Gastrocnemius medialis (tissue), 4 donors: ENCODE measurements around the gene AIDA. TPM values are rescaled to one million over a fixed set of nuclear protein-coding genes. Genes with fewer than 3 reads are reported as not detected.
"Not testable (repeated sequence)": the region's sequence is repeated elsewhere in the genome, so short reads cannot be mapped to it uniquely, and the experiment has no call there.

Experiments
- ATAC-seq, 2 donors: fragments of 150-250 bp; one replicate each; pipeline ENCODE4 v1.9.1; 2016
- DNase-seq, 2 donors: peaks; one replicate each; pipeline ENCODE4 v3.0.0-alpha.2; 2019
- H3K27ac ChIP-seq, 4 donors: fragments of 200-600 bp; sonication (generic); 1 replicate in 1 of 4; 2 replicates in 3 of 4; pipeline ENCODE4 v1.5.1; 2016 to 2018; ENCODE audit warnings: mild to moderate bottlenecking in 2 of 4, moderate library complexity in 1 of 4
- H3K27me3 ChIP-seq, 3 donors: fragments of 200-600 bp; sonication (generic) in 2 of 3; 1 replicate in 1 of 3; 2 replicates in 2 of 3; pipeline versions ENCODE4 v1.5.1 to v1.6.0; 2016 to 2019; ENCODE audit warnings: mild to moderate bottlenecking in 1 of 3, moderate library complexity in 1 of 3
- H3K36me3 ChIP-seq, 2 donors: fragments of 200-600 bp; sonication (generic) in 1 of 2; one replicate each; pipeline ENCODE4 v1.5.1; 2017 to 2018
- H3K4me1 ChIP-seq, 2 donors: fragments of 200-600 bp; sonication (generic) in 1 of 2; one replicate each; pipeline ENCODE4 v1.5.1; 2016 to 2017; ENCODE audit warnings: mild to moderate bottlenecking in 2 of 2
- H3K4me3 ChIP-seq, 4 donors: fragments of 200-600 bp; sonication (generic) in 3 of 4; 1 replicate in 1 of 4; 2 replicates in 3 of 4; pipeline ENCODE4 v1.5.1; 2016 to 2019; ENCODE audit warnings: mild to moderate bottlenecking in 2 of 4
- H3K9me3 ChIP-seq, 3 donors: fragments of 200-600 bp; sonication (generic) in 2 of 3; 1 replicate in 1 of 3; 2 replicates in 2 of 3; pipeline ENCODE4 v1.5.1; 2016 to 2019
- CTCF ChIP-seq, 5 experiments: fragments of 450-650 bp in 3 of 5; fragments of 200-600 bp in 2 of 5; sonication (generic) in 2 of 5; IDR thresholded peaks in 4 of 5; conservative IDR thresholded peaks in 1 of 5; 1 replicate in 4 of 5; 2 replicates in 1 of 5; pipeline ENCODE4 v1.5.1; 2016 to 2019; ENCODE audit warnings: antibody characterized with exemption in 5 of 5, mild to moderate bottlenecking in 3 of 5, moderate library complexity in 3 of 5
- POLR2A ChIP-seq, 2 donors: fragments of 450-650 bp; IDR thresholded peaks; one replicate each; pipeline ENCODE4 v1.6.1; 2017; ENCODE audit warnings: antibody characterized with exemption in 2 of 2, mild to moderate bottlenecking in 2 of 2, moderate library complexity in 2 of 2
- in situ Hi-C, 4 donors: fragments of 200-750 bp; cut with MboI; loops; one replicate each; pipeline versions ENCODE4 v1.15.0 to v1.8.0; 2017; ENCODE audit warnings: low sequenced_read_pairs in 4 of 4
- intact Hi-C: fragments of 100-400 bp; cut with DNase I; formaldehyde crosslinking; loops from one replicate; pipeline ENCODE4 v1.15.1; 2023; ENCODE audit warnings: low total_unique reads
- total RNA-seq, 4 donors: library from RNA; depleted of rRNA; stranded (reverse); fragments of >200 nt; gene quantifications; one replicate each; pipeline versions ENCODE4 v1.1.0 to v1.2.3, GENCODE V29; 2016

The AIDA gene
- total RNA-seq, 4 donors from 2014 or later = 19.6 to 32.8 (median 25.8) TPM

- intact Hi-C loops (no loop called here), in situ Hi-C loops (no loop called here)
- TF ChIP-seq POLR2A (IDR thresholded peaks at IDR 0.05) (no peak), CTCF (IDR thresholded peaks at IDR 0.05 in 4 of 5, conservative IDR thresholded peaks at IDR 0.05 in 1 of 5) (no peak)
- Histone ChIP-seq H3K27ac (no peak overlapping the region), H3K27me3 (no peaks in the 10 kb centered on the region), H3K9me3 (no peaks in the 10 kb centered on the region), H3K36me3 (no peaks in the 10 kb centered on the region), H3K4me1 (no peaks in the 10 kb centered on the region), H3K4me3 (no peak overlapping the region)
- no peak for ATAC-seq
- DNase-seq = peak; percentile 24 to 33
These were observed 42.3 kb upstream of the AIDA start for GRCh38 chr1:222754366-222755139.

GRCh38 chr1:222751255-222751654 is 39.0 kb upstream of the AIDA start:
- ATAC-seq = no peak
- in situ Hi-C loops (no loop called here), intact Hi-C loops (no loop called here)
- Histone ChIP-seq H3K27ac (no peak overlapping the region), H3K4me3 (no peak overlapping the region), H3K4me1 (no peaks in the 10 kb centered on the region), H3K9me3 (no peaks in the 10 kb centered on the region), H3K36me3 (no peaks in the 10 kb centered on the region), H3K27me3 (no peaks in the 10 kb centered on the region)
- no peak for TF ChIP-seq POLR2A (IDR thresholded peaks at IDR 0.05)
- no peak for TF ChIP-seq CTCF (IDR thresholded peaks at IDR 0.05 in 4 of 5, conservative IDR thresholded peaks at IDR 0.05 in 1 of 5)
- DNase-seq = no peak

- no peak overlapping the region for H3K27ac ChIP-seq
These were observed 38.4 kb upstream of the AIDA start for GRCh38 chr1:222750651-222751050.

GRCh38 chr1:222749927-222750326 is 37.6 kb upstream of the AIDA start:
- DNase-seq (no peak), ATAC-seq (no peak)
- Histone ChIP-seq H3K36me3 (no peaks in the 10 kb centered on the region), H3K27me3 (no peaks in the 10 kb centered on the region), H3K27ac (no peak overlapping the region), H3K9me3 (no peaks in the 10 kb centered on the region), H3K4me1 (no peaks in the 10 kb centered on the region), H3K4me3 (no peak overlapping the region)
- in situ Hi-C loops (no loop called here), intact Hi-C loops (no loop called here)
- TF ChIP-seq CTCF (IDR thresholded peaks at IDR 0.05 in 4 of 5, conservative IDR thresholded peaks at IDR 0.05 in 1 of 5) (no peak), POLR2A (IDR thresholded peaks at IDR 0.05) (no peak)

More at GRCh38 chr1:222750651-222751050, 38.4 kb upstream of the AIDA start:
- Histone ChIP-seq H3K36me3 (no peaks in the 10 kb centered on the region), H3K4me1 (no peaks in the 10 kb centered on the region), H3K9me3 (no peaks in the 10 kb centered on the region), H3K4me3 (no peak overlapping the region), H3K27me3 (no peaks in the 10 kb centered on the region)
- no peak for ATAC-seq
- DNase-seq = no peak
- TF ChIP-seq POLR2A (IDR thresholded peaks at IDR 0.05) (no peak), CTCF (IDR thresholded peaks at IDR 0.05 in 4 of 5, conservative IDR thresholded peaks at IDR 0.05 in 1 of 5) (no peak)
- intact Hi-C loops = no loop called here
- in situ Hi-C loops = no loop called here

GRCh38 chr1:222741630-222742457 is 29.6 kb upstream of the AIDA start:
- ATAC-seq, H3K9me3 ChIP-seq, H3K4me3 ChIP-seq, H3K27me3 ChIP-seq, H3K27ac ChIP-seq, in situ Hi-C loops, H3K36me3 ChIP-seq, H3K4me1 ChIP-seq, DNase-seq, intact Hi-C loops: not testable (repeated sequence)
